IPS-NIHi11 (cell line): ENCODE measurements around the gene WDR33.

ENCODE experiments used
- DNase-seq: peaks from one replicate; pipeline ENCODE4 v3.0.0; 2012; ENCODE audit warnings: mixed read lengths, low spot score

WDR33 gene

DNA sequence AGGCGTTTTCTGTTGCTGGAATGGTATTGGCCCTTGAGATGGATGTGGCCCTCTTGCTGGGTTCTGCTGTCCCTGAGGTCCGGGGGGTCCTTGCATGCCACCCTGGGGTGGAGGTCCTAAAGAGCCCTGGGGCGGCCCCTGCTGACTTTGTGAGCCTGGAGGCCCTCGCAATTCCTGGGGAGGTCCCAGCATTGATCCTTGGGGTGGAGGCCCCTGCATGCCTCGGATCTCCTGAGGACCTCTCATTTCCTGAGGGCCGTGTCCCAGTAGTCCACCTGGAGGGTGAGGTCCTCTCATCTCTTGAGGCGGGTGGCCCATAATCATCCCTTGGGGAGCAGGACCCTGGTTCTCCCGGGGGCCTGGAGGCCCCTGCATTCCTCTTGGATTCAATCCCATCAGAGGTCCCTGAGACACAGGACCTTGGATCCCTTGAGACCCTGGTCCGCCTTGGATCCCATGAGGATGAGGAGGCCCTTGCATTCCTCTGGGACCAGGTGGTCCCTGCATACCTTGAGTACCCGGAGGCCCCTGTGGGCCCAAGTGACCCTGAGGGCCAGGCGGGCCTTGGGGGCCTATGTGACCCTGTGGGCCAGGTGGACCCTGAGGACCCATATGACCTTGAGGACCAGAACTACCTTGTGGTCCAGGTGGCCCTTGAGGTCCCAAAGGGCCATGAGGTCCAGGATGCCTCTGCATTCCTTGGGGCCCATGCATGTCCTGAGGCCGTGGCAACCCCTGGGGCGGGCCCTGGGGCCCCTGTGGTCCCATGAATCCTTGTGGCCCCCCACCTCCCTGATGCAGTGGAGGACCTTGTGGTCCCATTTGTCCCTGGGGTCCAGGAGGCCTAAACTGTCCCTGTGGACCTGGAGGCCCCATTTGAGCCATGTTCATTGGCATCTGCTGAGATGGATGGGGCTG is 91.4 kb downstream of the WDR33 start:
- DNase-seq: no peak

DNA sequence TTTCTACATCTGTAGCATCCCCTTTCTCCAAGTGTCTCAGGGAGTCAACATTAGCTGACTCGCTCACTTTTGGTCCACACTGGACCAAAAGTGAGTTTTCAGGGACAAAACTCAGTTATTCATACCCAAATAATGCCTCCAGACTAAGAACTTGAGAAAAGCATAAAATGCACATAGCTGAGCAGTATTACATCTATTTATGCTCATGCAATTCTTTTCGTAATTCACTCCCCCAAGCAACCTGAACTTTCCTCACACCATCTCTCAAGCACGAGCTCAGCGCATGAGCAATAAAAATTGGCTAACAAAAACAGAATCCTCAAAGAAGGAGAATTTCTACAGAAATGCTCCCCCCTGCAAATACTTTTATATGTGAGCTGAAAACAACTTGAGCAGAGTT is 92.7 kb downstream of the WDR33 start:
- no peak for DNase-seq

DNA sequence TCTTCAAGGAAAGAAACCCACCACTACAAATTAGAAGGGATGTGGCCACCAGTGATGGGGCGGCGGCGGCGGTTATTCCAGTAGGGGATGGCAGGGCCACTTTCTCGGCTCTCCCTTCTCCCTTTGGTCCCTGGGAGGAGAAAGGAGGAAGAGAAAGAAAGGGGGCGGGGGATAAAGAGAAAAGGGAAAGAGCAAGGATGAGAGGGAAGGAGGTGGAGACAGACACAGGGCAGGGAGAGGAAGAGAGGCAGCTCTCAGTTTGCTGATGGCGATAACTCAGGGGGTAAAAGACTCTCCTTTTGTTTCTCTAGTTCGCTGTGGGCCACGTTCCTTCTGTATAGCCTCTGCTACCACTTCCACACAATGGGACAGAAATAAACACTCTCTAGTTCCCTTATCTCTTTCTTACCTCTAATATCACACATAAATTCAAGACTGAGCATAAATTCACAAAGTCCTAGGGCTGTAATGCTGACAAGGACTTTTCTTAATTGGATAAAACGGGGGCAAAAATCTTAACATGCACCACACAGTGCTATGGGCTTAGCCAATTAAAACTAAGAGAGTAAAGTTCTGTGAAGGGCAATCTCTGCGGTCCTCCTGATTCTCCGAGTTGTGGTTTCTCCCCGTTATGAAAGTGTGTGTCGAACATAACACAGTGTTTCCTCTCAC is 95.1 kb downstream of the WDR33 start:
- DNase-seq: no peak

DNA sequence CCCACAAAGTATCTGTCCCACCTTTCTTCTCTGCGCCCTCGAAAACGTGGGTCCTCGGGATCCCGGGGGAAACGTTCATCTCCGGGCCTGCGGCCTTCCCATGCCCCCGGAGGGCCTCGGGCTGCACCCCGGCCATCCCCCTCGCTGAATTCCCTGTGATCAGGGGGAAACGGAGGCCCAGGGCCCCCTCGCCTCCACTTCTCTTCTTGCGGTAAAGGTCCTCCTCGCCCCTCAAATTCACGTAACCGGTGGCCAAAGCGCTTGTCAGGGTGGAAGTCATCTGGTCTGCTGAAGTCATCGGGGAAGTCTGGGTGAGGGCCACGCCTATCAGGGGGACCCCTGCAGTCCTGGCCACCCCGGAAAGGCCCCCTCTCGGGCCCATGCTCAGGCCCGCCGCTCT is 97.4 kb downstream of the WDR33 start:
- no peak for DNase-seq

DNA sequence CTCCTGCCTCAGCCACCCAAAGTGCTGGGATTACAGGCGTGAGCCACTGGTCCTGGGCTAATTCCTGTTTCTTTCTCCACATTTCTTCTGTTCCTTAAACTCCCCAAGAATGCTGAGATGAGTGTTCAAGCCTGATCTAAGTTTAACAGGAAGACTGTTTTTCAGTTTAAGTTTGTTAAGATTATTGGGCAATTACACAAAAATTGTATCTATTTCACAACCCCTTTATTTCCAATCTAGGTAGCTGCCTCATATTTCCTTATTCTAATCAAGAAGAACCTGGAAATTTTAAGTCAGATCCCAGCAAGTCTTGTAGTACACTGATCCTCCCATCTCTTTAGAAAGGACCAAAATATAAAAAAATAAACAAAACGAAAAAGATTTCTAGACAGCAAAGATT is 98.0 kb downstream of the WDR33 start:
- DNase-seq: no peak

DNA sequence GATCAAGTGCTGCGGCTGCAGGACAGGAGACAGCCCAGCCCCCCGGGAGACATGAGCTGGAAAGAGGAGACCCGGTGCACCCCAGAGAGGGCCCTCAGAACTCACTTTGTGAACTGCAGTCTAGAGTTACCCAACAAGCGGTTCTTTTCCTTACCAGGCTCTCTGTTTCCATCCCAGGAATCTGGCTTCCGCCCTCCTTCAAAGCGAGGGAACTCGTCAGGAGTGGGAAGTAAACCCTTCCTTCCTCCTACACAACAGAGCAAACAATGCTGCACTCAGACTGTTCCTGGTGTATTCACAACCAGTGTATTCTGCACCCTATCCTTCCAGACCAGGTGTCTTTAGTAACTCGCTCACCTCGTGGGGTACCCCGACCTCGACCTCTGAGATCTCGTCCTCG is 101.6 kb downstream of the WDR33 start:
- DNase-seq: no peak

DNA sequence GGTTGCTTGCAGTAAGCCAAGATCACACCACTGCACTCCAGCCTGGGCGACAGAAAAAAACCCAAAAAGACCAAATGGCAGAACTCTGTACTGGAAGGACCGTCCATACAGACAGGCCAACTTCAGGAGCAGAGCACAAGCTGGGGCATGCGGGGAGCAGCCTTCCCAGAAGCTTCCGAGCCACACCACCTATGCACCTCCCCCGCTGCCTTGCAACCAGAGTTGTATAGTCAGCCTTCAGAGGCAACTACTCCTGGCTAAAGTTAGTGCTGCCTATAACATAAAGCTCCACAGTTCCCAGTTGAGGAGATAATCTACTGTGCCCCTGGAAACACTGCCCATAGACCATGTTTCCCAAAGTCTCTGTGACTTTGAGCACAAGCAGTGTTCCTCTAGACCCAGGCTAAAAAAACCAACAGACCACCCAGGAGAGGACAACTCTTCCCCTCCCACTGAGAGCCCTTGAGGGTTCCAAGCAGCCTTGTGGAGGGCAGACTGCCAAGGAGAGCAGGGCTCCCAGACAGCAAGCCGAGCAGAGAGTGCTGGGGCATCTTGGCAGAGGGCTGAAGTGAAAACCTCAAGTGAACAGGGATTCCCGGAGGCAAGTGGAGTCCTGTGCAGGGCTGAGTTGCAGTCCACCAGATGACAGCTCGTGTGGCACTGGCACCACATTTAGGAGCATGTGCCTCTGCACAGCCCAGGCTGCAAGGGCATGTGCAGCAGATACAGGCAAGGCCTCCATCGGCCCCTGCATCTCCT is 102.9 kb downstream of the WDR33 start:
- no peak for DNase-seq

DNA sequence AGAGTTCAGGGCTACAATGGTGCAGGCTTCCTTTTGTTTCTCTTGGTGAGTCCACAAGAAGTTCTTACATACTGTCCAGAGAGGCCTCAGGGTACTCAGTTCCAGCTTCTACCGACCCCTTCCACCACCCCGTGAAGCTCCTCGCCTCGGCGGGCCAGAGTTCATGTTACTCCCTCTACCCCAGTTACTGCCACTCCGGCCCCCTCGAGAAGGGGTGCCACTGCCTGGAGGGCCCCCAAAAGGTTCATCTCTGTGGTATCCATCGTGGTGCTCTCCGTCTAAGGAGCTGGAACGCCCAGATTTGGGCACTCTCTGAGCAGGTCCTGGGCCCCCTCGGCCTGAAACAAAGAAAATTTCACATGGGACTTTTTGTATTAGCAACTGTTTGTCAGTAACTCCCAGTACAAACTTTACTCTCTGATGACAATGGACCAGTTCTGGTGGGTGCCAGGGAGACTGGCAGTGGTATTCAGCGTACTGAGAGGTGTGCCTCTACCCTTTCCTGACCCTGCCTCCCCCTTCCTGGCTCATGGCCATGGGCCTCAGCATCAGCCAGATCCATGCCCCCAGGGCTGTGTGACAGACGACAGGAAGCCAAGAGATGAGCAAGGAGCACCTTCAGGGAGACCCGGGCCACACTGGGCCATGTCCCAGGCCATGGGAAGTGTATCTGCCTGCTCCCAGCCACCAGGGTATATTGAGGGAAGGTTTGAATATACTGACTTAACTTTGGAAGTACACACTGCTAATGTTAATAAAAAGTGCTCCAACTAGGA is 104.6 kb downstream of the WDR33 start:
- DNase-seq: no peak

DNA sequence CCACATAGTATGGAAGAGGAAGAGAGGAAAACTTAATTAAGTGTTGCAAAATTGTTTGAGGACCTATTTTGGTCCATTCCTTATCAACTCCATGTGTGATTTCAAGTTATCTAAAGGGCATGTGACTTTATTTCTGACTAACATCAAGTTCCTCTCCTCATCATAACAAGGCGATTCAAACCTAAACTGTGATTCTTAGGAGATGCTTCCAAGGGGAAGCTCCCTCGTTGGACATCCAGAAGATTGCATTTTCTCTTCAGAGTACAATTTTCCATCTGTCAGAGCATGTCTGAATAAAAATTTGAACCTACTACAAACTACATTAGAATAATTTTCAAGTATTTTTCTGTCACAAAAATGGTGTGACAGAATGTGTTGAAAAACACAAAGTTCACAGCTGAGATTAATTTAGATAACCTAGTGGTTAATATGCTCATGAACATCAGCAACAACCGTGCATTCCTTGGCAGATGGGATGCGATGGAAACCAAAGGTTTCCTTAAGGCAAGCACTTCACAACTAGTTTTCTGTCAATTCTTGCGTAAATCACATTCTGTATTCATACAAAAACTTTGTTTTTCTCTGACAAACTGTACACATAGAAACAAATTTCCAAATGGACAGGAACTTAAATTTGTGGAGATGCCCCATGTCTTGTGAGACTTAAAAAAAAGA is 105.4 kb downstream of the WDR33 start:
- no peak for DNase-seq

DNA sequence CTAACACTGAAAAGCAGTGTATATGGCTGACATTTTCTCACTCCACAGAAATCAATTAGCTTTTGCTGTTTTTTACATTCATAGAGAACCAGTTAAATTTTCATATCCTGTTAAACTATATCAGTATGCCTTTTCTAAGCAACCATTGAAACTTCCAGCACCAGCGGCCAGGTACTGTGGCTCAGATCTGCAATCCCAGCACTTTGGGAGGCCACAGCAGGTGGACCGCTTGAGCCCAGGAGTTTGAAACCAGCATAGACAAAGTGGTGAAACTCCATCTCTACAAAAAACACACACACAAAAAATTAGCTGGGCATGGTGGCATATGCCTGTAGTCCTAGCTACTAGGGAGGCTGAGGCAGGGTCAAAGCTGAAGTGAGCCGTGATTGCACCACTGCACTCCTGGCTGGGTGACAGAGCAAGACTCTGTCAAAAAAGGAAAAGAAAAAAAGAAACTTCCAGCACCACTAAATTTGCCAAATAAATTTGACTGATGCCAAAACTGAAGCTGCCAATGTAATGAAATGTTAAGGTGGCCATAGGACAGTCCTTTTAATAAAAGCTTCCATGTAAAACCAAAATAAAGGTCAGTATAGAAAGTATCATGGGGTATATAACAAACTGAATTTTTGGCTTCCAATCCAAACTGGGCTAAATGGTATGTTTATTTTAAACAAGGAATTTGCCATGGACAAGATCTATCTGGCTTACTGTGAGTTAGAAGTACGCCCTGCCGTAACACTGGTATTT is 106.2 kb downstream of the WDR33 start:
- DNase-seq: no peak

DNA sequence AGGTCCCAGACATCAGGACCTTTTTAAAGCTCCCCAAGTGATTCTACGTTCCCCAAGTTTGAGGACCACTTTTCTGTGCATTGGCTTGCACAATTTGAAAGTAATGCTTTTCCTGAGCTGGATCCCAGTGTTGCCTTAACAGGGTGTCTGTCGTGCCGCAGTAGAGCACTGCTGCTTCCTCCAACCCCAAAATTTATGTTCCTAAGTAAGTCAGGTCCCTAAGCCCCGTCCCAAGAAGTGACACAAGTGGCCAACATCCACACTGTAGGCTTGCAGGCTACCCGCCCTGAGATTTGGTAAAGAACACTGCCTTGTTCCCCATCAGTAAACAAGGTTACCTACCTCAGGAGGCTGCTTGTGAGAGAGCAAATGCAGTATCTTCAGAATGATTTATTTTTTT is 107.7 kb downstream of the WDR33 start:
- no peak for DNase-seq

DNA sequence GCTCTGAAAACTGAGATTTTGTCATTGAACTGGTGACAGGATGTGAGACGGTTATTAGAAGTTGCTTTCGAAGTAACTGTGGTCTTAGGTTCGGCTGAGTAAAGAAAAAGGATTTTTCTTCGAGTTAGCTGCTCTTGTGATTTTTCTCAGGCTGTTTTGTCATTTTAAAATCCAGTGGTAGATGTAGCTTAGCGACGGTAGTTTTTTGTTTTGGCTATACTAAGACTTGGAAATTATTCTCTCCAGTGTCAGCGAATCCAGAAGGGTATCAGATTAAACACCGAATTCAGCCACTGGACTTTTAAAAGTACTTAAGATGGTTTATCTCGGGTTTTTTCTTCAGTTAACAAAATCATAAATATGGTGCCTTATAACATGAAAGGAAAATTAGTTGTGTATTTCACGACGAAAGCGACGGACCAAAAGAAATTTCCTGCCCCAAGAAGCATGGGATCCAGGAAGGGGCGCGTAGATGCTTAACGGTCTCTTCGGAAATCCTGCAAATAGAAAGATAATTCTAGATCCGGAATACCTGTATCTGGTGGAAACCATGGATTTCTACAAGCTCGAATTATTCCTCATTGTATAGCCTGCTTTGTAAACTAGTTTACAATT is 108.5 kb downstream of the WDR33 start:
- no peak for DNase-seq

DNA sequence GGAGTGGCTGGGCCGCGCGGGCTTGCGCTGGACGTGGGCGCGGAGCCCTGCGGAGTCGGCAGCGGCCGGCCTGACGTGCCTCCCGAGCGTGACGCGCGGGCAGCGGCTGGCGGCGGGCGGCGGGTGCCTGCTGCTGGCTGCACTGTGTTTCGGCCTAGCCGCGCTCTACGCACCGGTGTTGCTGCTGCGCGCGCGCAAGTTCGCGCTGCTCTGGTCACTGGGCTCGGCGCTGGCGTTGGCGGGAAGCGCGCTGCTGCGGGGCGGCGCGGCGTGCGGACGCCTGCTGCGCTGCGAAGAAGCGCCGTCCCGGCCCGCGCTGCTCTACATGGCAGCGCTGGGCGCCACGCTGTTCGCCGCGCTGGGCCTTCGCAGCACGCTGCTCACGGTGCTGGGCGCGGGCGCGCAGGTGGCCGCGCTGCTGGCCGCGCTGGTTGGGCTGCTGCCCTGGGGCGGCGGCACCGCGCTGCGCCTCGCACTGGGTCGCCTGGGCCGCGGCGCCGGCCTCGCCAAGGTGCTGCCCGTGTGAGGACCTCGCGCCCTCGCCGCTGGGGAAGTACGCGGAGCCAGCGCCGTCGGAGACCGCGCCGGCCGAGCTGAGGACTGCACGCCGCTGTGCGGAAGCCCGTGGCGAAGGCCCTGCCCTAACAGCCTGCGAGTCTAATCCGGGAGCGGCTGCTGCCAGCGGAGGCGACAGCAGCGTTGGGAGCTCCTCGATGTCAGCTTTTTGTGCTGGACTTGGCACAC is 109.1 kb downstream of the WDR33 start:
- DNase-seq: peak; percentile 83

DNA sequence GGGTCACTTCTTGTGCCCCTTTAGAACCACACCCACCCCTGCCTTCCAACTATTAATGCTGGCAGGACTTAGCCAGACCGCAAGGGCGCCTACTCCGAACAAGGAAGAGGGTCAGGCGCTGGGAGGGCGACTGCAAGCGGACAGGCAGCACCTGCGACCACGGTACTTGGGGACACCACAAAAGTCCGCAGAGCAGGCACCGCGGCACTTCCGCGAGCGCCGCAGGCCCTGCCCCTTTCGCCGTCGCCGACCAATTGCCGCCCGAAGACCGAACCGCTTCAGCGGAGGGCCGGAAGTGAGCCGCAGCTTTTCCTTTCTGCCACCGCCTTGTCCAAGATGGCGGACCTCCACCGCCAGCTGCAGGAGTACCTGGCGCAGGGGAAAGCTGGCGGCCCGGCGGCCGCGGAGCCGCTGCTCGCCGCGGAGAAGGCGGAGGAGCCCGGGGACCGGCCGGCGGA is 109.7 kb downstream of the WDR33 start, which contains the start of gene SFT2D3:
TSS of gene SFT2D3 (plus strand) at position 305 of the 458 bp plus-strand sequence. CDS start at position 337, 32 bp downstream.
- DNase-seq: peak; percentile 95

DNA sequence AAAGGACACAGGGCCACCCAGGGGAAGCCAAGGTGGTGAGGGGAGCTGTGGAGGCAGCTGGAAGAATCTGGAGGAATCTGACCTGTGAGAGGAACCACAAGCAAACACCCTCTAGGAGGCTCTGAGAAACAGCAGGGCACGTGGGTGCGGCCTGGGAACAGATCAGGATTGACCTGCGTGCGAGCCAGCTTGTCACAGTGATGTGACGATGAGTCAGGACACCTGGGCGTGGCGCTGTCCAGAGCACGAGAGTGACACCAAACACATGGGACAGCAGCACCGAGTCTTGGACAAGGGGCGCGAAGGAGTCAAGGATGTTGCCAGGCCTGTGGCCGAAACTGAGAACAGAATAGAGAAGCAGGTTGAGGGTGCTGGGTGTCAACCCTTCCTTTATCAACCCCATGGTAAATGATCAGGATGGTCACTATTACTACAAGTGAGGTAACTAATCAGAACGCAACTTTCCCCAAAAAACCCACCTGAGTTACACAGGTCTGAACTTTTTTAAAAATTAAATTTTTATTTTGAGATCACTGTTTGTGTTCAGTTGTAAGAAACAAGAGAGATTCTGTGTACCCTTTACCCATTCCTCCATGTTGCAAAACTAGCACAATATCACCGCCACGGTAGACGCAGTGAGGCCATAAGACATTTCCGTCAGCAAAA is 110.3 kb downstream of the WDR33 start:
- peak; percentile 42 for DNase-seq

DNA sequence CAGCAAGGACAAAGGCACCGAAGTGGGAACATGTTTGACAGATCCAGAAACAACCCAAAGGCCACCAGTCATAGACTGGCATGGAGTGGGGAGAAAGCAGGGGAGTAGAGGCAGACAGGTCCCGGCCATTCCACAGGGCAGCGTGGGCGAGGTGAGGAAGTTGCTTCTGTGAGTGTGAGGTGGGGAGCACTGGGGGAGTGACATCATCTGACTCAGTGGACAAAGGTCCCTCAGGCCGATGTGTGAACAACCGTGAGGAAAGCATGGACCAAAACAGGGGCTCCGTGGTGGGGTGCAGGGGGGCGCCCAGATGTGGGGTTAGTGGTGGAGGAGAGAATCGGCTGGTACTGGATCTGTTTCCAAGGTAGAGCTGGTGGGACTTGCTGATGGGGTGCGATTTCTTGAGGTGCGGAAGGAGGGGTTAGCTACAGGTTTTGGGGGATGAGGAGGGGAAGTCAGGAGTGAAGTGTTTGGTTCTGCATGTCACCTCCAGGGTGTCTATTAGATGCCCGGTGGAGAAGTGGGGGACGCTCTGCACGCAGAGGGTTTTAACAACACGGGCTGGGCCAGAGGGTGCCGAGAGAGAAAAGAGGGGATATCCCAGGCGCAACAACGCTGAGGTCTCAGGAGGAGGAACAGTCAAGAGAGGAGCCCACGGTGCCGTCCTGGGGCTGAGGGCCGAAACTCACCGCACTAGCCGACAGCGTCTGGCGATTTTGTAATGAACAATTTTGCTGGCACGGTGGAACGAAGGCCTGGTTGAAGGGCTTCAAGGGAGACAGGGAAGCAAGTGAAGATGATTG is 112.2 kb downstream of the WDR33 start:
- no peak for DNase-seq

DNA sequence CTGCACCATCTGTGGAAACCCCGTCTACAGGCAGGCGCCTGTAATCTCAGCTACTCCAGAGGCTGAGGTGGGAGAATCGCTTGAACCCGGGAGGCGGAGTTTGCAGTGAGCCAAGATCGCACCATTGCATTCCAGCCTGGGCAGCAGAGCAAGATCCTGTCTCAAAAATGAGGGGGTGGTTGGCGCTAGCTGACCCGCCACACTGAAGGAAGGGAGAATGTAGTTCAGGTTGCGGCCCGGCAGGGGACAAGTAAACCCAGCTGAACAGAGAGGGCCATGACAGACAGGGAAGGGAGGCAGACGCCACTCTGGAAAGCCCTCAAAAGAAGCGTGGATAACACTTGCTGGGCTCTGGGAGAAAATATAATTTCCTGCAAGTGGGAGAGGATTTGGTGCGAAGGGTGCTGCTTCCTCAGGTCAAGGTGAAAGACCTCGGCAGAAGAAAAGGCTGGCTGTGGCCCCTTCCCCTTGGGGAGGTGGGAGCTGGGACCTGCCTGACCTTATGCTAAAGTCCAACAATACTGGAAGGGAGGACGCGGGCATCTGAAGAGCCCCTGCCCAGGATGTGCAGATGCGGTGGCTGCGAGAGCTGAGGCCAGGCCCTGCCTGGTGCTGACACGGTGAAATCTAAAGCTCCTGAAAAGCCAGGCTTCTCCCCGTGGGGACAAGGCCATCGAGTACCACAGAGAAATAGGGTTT is 113.3 kb downstream of the WDR33 start:
- no peak for DNase-seq
